HepG2 (cell line): Measurements from ENCODE around the gene PPP2R1B. TPM values are rescaled to one million over a fixed set of nuclear protein-coding genes. Genes with fewer than 3 reads are reported as not detected.
A peak's percentile ranks its signal among the peaks of the same experiment; 100 is the strongest.

Experiments
- AGO1 ChIP-seq: fragments of 200-400 bp; formaldehyde crosslinking; IDR thresholded peaks from 2 replicates; pipeline ENCODE4 v1.6.1; 2017; ENCODE audit warnings: mild to moderate bottlenecking, low read depth, low read length, moderate library complexity; ENCODE audit not compliant: poor library complexity, severe bottlenecking
- ATF1 ChIP-seq: IDR thresholded peaks from 2 replicates; pipeline ENCODE4 v1.6.1; 2016; ENCODE audit warnings: mild to moderate bottlenecking, control low read depth
- ATM ChIP-seq: fragments of 450-650 bp; IDR thresholded peaks from 2 replicates; pipeline ENCODE4 v1.7.1; 2017; ENCODE audit warnings: mild to moderate bottlenecking, borderline replicate concordance
- BATF2 ChIP-seq: sonication (generic); formaldehyde crosslinking; IDR thresholded peaks from 2 replicates; pipeline ENCODE4 v1.8.0; 2022; ENCODE audit warnings: mild to moderate bottlenecking, missing genetic modification reagents, moderate library complexity
- DMAP1 ChIP-seq: IDR thresholded peaks from 2 replicates; pipeline ENCODE4 v1.6.1; 2016
- GPBP1L1 ChIP-seq: sonication (generic); formaldehyde crosslinking; IDR thresholded peaks from 2 replicates; pipeline ENCODE4 v1.5.0; 2020; ENCODE audit warnings: mild to moderate bottlenecking, missing genetic modification reagents
- LCORL ChIP-seq, 2 experiments: fragments of 450-650 bp in 1 of 2; sonication (generic) in 1 of 2; formaldehyde crosslinking in 1 of 2; IDR thresholded peaks; 2 replicates each; pipeline versions ENCODE4 v1.5.0 to v1.6.1; 2017 to 2020; ENCODE audit warnings: antibody characterized with exemption in 1 of 2, missing genetic modification reagents in 1 of 2
- NONO ChIP-seq, 2 experiments: fragments of 450-650 bp in 1 of 2; sonication (generic) in 1 of 2; formaldehyde crosslinking in 1 of 2; IDR thresholded peaks in 1 of 2; conservative IDR thresholded peaks in 1 of 2; 2 replicates each; pipeline versions ENCODE4 v1.6.1 to v1.8.0; 2017 to 2022; ENCODE audit warnings: mild to moderate bottlenecking in 1 of 2, missing genetic modification reagents in 1 of 2, moderate library complexity in 1 of 2
- PHF21A ChIP-seq: sonication (generic); formaldehyde crosslinking; IDR thresholded peaks from 2 replicates; pipeline ENCODE4 v1.5.0; 2020; ENCODE audit warnings: mild to moderate bottlenecking, missing genetic modification reagents
- PREB ChIP-seq: sonication (generic); formaldehyde crosslinking; IDR thresholded peaks from 2 replicates; pipeline ENCODE4 v1.4.0; 2020; ENCODE audit warnings: missing genetic modification reagents
- RBFOX2 ChIP-seq: fragments of 200-400 bp; formaldehyde crosslinking; IDR thresholded peaks from 2 replicates; pipeline ENCODE4 v1.6.1; 2017; ENCODE audit warnings: low read depth, mild to moderate bottlenecking, low read length
- SMC3 ChIP-seq: IDR thresholded peaks from 2 replicates; pipeline ENCODE4 v1.6.1; 2011; ENCODE audit warnings: low read length, improper control_type of control experiment
- TGIF2 ChIP-seq: IDR thresholded peaks from 2 replicates; pipeline ENCODE4 v1.6.1; 2016; ENCODE audit warnings: control low read depth, missing compliant biosample characterization
- THAP11 ChIP-seq: IDR thresholded peaks from 2 replicates; pipeline ENCODE4 v1.6.1; 2016; ENCODE audit warnings: missing biosample characterization, missing genetic modification reagents
- ZBTB39 ChIP-seq: sonication (generic); formaldehyde crosslinking; IDR thresholded peaks from 2 replicates; pipeline ENCODE4 v1.5.0; 2020; ENCODE audit warnings: missing genetic modification reagents
- ZBTB49 ChIP-seq: sonication (generic); formaldehyde crosslinking; IDR thresholded peaks from 2 replicates; pipeline ENCODE4 v1.4.0; 2020; ENCODE audit warnings: missing genetic modification reagents, borderline replicate concordance
- ZNF564 ChIP-seq: sonication (generic); formaldehyde crosslinking; IDR thresholded peaks from 2 replicates; pipeline ENCODE4 v1.8.1; 2023; ENCODE audit warnings: mild to moderate bottlenecking, missing genetic modification reagents
- polyA plus RNA-seq, 8 experiments: library from polyadenylated mRNA; depleted of rRNA in 3 of 8; stranded (reverse) in 7 of 8; unstranded in 1 of 8; fragments of >200 nt; fragmentation: Illumina TruSeq in 4 of 8; extraction: Trizol in 4 of 8; gene quantifications; 2 replicates each; pipeline versions ENCODE4 v1.2.1 to v1.2.3, GENCODE V29; 2011 to 2016; ENCODE audit warnings: low read depth in 4 of 8, missing spikeins in 1 of 8, mixed read lengths in 1 of 8; ENCODE audit not compliant: insufficient read depth in 1 of 8
- total RNA-seq, 5 experiments: library from RNA; depleted of rRNA; stranded (reverse); fragments of >200 nt; fragmentation: Illumina TruSeq; extraction: Trizol; gene quantifications; 2 replicates each; pipeline ENCODE4 v1.2.3, GENCODE V29; 2016; ENCODE audit warnings: low read depth in 1 of 5
- TF ChIP-seq, protein P1 (sequence below): sonication (generic); formaldehyde crosslinking; conservative IDR thresholded peaks from 2 replicates; pipeline ENCODE4 v1.5.0; 2020; ENCODE audit warnings: missing genetic modification reagents
- TF ChIP-seq, protein P2 (sequence below): sonication (generic); formaldehyde crosslinking; IDR thresholded peaks from 2 replicates; pipeline ENCODE4 v1.8.1; 2023; ENCODE audit warnings: mild to moderate bottlenecking, missing genetic modification reagents, borderline replicate concordance
- TF ChIP-seq, protein P3 (sequence below): sonication (generic); formaldehyde crosslinking; IDR thresholded peaks from 2 replicates; pipeline ENCODE4 v1.4.0; 2020; ENCODE audit warnings: missing genetic modification reagents, low read depth, mild to moderate bottlenecking, borderline replicate concordance

PPP2R1B gene
- total and polyA plus RNA-seq, 2 of the 13 experiments (the other 11 are each of a cell fraction or from before 2014, with no cell fraction given) = 22.1 to 56.8 TPM

GRCh38 chr11:111726301-111726713 is 39.9 kb downstream of the PPP2R1B start (continued):
- TF ChIP-seq, protein P1, sequence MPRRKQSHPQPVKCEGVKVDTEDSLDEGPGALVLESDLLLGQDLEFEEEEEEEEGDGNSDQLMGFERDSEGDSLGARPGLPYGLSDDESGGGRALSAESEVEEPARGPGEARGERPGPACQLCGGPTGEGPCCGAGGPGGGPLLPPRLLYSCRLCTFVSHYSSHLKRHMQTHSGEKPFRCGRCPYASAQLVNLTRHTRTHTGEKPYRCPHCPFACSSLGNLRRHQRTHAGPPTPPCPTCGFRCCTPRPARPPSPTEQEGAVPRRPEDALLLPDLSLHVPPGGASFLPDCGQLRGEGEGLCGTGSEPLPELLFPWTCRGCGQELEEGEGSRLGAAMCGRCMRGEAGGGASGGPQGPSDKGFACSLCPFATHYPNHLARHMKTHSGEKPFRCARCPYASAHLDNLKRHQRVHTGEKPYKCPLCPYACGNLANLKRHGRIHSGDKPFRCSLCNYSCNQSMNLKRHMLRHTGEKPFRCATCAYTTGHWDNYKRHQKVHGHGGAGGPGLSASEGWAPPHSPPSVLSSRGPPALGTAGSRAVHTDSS (CRISPR knock-in tag) = no peak
- TF ChIP-seq RBFOX2 (no peak), BATF2 (CRISPR knock-in tag) (no peak), ZBTB49 (no peak), ZBTB39 (CRISPR knock-in tag) (no peak), AGO1 (no peak), THAP11 (CRISPR knock-in tag) (peak; percentile 61; the same call in 1 of the 2 replicates), GPBP1L1 (CRISPR knock-in tag) (no peak), ZNF564 (CRISPR knock-in tag) (no peak), PREB (CRISPR knock-in tag) (no peak), PHF21A (peak; percentile 92), LCORL (IDR thresholded peaks at IDR 0.05) (no peak), LCORL (CRISPR knock-in tag; IDR thresholded peaks at IDR 0.05) (peak; percentile 97), ATM (no peak), SMC3 (no peak; the same call in 1 of the 2 replicates), NONO (IDR thresholded peaks at IDR 0.05) (no peak), NONO (CRISPR knock-in tag; conservative IDR thresholded peaks at IDR 0.05) (peak; percentile 81), ATF1 (CRISPR knock-in tag) (no peak), DMAP1 (CRISPR knock-in tag) (no peak), TGIF2 (CRISPR knock-in tag) (no peak)
- TF ChIP-seq, protein P2, sequence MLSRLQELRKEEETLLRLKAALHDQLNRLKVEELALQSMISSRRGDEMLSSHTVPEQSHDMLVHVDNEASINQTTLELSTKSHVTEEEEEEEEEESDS (CRISPR knock-in tag) = no peak
- TF ChIP-seq, protein P3, sequence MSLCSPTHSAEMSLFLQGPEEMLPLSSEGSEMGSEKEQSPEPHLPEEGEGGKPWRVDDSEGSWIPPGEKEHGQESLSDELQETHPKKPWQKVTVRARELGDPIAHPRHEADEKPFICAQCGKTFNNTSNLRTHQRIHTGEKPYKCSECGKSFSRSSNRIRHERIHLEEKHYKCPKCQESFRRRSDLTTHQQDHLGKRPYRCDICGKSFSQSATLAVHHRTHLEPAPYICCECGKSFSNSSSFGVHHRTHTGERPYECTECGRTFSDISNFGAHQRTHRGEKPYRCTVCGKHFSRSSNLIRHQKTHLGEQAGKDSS (CRISPR knock-in tag) = no peak
